SK-N-SH (cell line): Measurements from ENCODE around the gene PRKCH. TPM values are rescaled to one million over a fixed set of nuclear protein-coding genes. Genes with fewer than 3 reads are reported as not detected.

ENCODE experiments used
- CTCF ChIA-PET: fragments of 300-600, 350-600 bp; formaldehyde crosslinking; extraction: SDS; loops from one replicate; lab custom pipeline; 2021; lab: Yijun Ruan, JAX
- POLR2A ChIA-PET: fragments of 350-600 bp; sonication (Branson Sonifier 250); formaldehyde crosslinking; extraction: SDS; loops from one replicate; lab custom pipeline; 2020; ENCODE audit warnings: antibody characterized with exemption, inconsistent platforms; lab: Yijun Ruan, JAX
- DNase-seq: peaks from one replicate; pipeline ENCODE4 v3.0.0; 2012
- H2AFZ ChIP-seq: fragments of 200-600 bp; sonication (generic); 2 replicates; pipeline ENCODE4 v1.8.1; 2016; ENCODE audit warnings: antibody characterized with exemption, mild to moderate bottlenecking, low read depth
- H3F3A ChIP-seq: fragments of 200-600 bp; sonication (generic); replicated peaks from 2 replicates; pipeline ENCODE3; 2016; ENCODE audit warnings: antibody characterized with exemption, mild to moderate bottlenecking; ENCODE audit not compliant: insufficient read depth
- H3K27ac ChIP-seq, 2 experiments: fragments of 200-500 bp in 1 of 2; fragments of 200-600 bp in 1 of 2; sonication (Bioruptor generic) in 1 of 2; sonication (generic), shearing (Covaris generic) in 1 of 2; 2 replicates each; pipeline versions ENCODE4 v1.5.1 to v1.6.1; 2014 to 2016; ENCODE audit warnings: low read depth in 2 of 2, inconsistent platforms in 1 of 2, low read length in 1 of 2, mild to moderate bottlenecking in 1 of 2, mixed read lengths in 1 of 2
- H3K27me3 ChIP-seq: fragments of 200-600 bp; sonication (generic), shearing (Covaris generic); 2 replicates; pipeline ENCODE4 v1.6.1; 2016; ENCODE audit warnings: mixed run types; ENCODE audit not compliant: insufficient read depth
- H3K36me3 ChIP-seq, 2 experiments: fragments of 200-500 bp in 1 of 2; fragments of 200-600 bp in 1 of 2; sonication (Bioruptor generic) in 1 of 2; sonication (generic) in 1 of 2; replicated peaks in 1 of 2; 2 replicates each; pipeline versions ENCODE3 to v1.5.1; 2014 to 2016; ENCODE audit warnings: low read length in 1 of 2, mild to moderate bottlenecking in 1 of 2; ENCODE audit not compliant: insufficient read depth in 2 of 2, control insufficient read depth in 1 of 2
- H3K4me1 ChIP-seq, 2 experiments: fragments of 200-500 bp in 1 of 2; fragments of 200-600 bp in 1 of 2; sonication (Bioruptor generic) in 1 of 2; sonication (generic), shearing (Covaris generic) in 1 of 2; 2 replicates each; pipeline versions ENCODE4 v1.5.1 to v1.6.1; 2014 to 2016; ENCODE audit warnings: low read depth in 1 of 2, low read length in 1 of 2, mixed run types in 1 of 2; ENCODE audit not compliant: insufficient read depth in 2 of 2, control insufficient read depth in 1 of 2
- H3K4me2 ChIP-seq: fragments of 200-600 bp; sonication (generic), shearing (Covaris generic); 2 replicates; pipeline ENCODE4 v1.6.1; 2017; ENCODE audit warnings: mixed run types
- H3K4me3 ChIP-seq, 2 experiments: fragments of 200-500 bp in 1 of 2; fragments of 200-600 bp in 1 of 2; sonication (Bioruptor generic) in 1 of 2; sonication (generic), shearing (Covaris generic) in 1 of 2; 2 replicates each; pipeline versions ENCODE4 v1.5.1 to v1.8.1; 2014 to 2016; ENCODE audit warnings: low read depth in 2 of 2, inconsistent platforms in 1 of 2, low read length in 1 of 2, mild to moderate bottlenecking in 1 of 2, mixed read lengths in 1 of 2, moderate library complexity in 1 of 2
- H3K79me2 ChIP-seq: fragments of 200-600 bp; sonication (generic); 2 replicates; pipeline ENCODE4 v1.8.1; 2017; ENCODE audit warnings: mild to moderate bottlenecking; ENCODE audit not compliant: insufficient read depth
- H3K9ac ChIP-seq: fragments of 200-600 bp; sonication (generic); 2 replicates; pipeline ENCODE4 v1.6.1; 2017; ENCODE audit warnings: mixed run types
- H3K9me2 ChIP-seq: fragments of 200-600 bp; sonication (generic); 2 replicates; pipeline ENCODE4 v1.6.1; 2017; ENCODE audit warnings: mixed run types
- H3K9me3 ChIP-seq: fragments of 200-600 bp; sonication (generic); 2 replicates; pipeline ENCODE4 v1.6.1; 2017; ENCODE audit warnings: mixed run types, mild to moderate bottlenecking, moderate library complexity
- H4K20me1 ChIP-seq: fragments of 200-600 bp; sonication (generic); 2 replicates; pipeline ENCODE4 v1.6.1; 2017; ENCODE audit warnings: mild to moderate bottlenecking, mixed run types; ENCODE audit not compliant: insufficient read depth
- FOSL2 ChIP-seq: IDR thresholded peaks from 2 replicates; pipeline ENCODE4 v1.4.0; 2012; ENCODE audit warnings: low read depth, mild to moderate bottlenecking, moderate library complexity, borderline replicate concordance
- GATA2 ChIP-seq: sonication (generic); formaldehyde crosslinking; IDR thresholded peaks from 2 replicates; pipeline ENCODE4 v1.5.0; 2020; ENCODE audit warnings: mild to moderate bottlenecking, missing genetic modification reagents
- NRF1 ChIP-seq: IDR thresholded peaks from 2 replicates; pipeline ENCODE4 v1.6.1; 2012; ENCODE audit warnings: low read depth, mild to moderate bottlenecking, low read length
- POLR2AphosphoS5 ChIP-seq: IDR thresholded peaks from 2 replicates; pipeline ENCODE4 v1.6.1; 2012; ENCODE audit warnings: low read depth, low read length
- RAD21 ChIP-seq: IDR thresholded peaks from 2 replicates; pipeline ENCODE4 v1.6.1; 2012; ENCODE audit warnings: mild to moderate bottlenecking, low read length
- SIN3A ChIP-seq: IDR thresholded peaks from 2 replicates; pipeline ENCODE4 v1.6.1; 2012; ENCODE audit warnings: low read depth, mild to moderate bottlenecking, low read length, moderate library complexity, borderline replicate concordance
- TAF1 ChIP-seq: IDR thresholded peaks from 2 replicates; pipeline ENCODE4 v1.6.1; 2012; ENCODE audit warnings: low read depth, mild to moderate bottlenecking, low read length, moderate library complexity, borderline replicate concordance
- TEAD4 ChIP-seq: IDR thresholded peaks from 2 replicates; pipeline ENCODE4 v1.4.0; 2012; ENCODE audit warnings: mild to moderate bottlenecking, borderline replicate concordance; ENCODE audit not compliant: insufficient read depth
- WGBS: methylation state at CpG from one replicate; pipeline ENCODE4 v1.1.6; 2017; ENCODE audit warnings: low lambda C conversion rate; 5-methylcytosine and 5-hydroxymethylcytosine counted together
- polyA plus RNA-seq, 3 experiments: library from polyadenylated mRNA; depleted of rRNA; stranded (reverse); fragments of >200 nt; gene quantifications; 2 replicates each; pipeline ENCODE4 v1.2.3, GENCODE V29; 2012
- TF ChIP-seq, protein P1 (sequence below): IDR thresholded peaks from 2 replicates; pipeline ENCODE4 v1.4.0; 2012; ENCODE audit warnings: low read depth, borderline replicate concordance
- TF ChIP-seq, protein P2 (sequence below): fragments of 150-350 bp; IDR thresholded peaks from 2 replicates; pipeline ENCODE4 v1.6.1; 2017; ENCODE audit warnings: antibody characterized with exemption, low read length, low read depth, borderline replicate concordance
- TF ChIP-seq, protein P3 (sequence below): IDR thresholded peaks from 2 replicates; pipeline ENCODE4 v1.4.0; 2012; ENCODE audit warnings: low read depth
- TF ChIP-seq, protein P4 (sequence below): IDR thresholded peaks from 2 replicates; pipeline ENCODE4; 2012
- TF ChIP-seq, protein P5 (sequence below): fragments of 150-350 bp; IDR thresholded peaks from 2 replicates; pipeline ENCODE4 v1.6.1; 2016; ENCODE audit warnings: mild to moderate bottlenecking, low read depth, low read length
- TF ChIP-seq, protein P6 (sequence below): fragments of 200-600 bp; sonication (generic); IDR thresholded peaks from 2 replicates; pipeline ENCODE4 v1.6.1; 2017; ENCODE audit warnings: antibody characterized with exemption, mild to moderate bottlenecking, moderate library complexity

The PRKCH gene
- polyA plus RNA-seq, 1 of the 3 experiments (the other 2 are of a cell fraction) = 4.2 TPM

DNA sequence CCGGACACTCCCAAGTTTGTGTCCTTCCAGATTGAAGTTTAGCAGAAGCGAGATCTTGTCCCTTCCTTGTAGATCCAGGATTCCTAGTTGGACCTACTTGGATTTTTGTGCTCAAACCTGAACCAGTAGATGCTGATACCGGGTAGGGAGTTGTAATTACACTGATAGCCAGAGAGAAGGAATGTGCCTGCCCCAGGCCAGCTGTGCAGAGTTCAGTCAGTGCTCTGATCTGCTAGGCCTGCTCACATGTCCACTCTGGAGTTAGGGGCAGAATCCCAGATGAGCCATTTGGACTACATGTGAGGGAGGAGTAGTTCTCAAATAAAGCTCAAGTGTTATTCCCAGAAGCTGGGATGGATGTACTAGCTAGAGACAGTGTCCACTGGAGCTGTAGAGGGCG, 65.7 kb downstream of the PRKCH start (continued):
- TF ChIP-seq, protein P1, sequence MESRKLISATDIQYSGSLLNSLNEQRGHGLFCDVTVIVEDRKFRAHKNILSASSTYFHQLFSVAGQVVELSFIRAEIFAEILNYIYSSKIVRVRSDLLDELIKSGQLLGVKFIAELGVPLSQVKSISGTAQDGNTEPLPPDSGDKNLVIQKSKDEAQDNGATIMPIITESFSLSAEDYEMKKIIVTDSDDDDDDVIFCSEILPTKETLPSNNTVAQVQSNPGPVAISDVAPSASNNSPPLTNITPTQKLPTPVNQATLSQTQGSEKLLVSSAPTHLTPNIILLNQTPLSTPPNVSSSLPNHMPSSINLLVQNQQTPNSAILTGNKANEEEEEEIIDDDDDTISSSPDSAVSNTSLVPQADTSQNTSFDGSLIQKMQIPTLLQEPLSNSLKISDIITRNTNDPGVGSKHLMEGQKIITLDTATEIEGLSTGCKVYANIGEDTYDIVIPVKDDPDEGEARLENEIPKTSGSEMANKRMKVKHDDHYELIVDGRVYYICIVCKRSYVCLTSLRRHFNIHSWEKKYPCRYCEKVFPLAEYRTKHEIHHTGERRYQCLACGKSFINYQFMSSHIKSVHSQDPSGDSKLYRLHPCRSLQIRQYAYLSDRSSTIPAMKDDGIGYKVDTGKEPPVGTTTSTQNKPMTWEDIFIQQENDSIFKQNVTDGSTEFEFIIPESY = no peak
- TF ChIP-seq, protein P2, sequence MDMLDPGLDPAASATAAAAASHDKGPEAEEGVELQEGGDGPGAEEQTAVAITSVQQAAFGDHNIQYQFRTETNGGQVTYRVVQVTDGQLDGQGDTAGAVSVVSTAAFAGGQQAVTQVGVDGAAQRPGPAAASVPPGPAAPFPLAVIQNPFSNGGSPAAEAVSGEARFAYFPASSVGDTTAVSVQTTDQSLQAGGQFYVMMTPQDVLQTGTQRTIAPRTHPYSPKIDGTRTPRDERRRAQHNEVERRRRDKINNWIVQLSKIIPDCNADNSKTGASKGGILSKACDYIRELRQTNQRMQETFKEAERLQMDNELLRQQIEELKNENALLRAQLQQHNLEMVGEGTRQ = no peak
- TF ChIP-seq FOSL2 (no peak), SIN3A (no peak), GATA2 (CRISPR knock-in tag) (no peak)
- TF ChIP-seq, protein P3, sequence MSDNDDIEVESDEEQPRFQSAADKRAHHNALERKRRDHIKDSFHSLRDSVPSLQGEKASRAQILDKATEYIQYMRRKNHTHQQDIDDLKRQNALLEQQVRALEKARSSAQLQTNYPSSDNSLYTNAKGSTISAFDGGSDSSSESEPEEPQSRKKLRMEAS = no peak
- TF ChIP-seq, protein P4, sequence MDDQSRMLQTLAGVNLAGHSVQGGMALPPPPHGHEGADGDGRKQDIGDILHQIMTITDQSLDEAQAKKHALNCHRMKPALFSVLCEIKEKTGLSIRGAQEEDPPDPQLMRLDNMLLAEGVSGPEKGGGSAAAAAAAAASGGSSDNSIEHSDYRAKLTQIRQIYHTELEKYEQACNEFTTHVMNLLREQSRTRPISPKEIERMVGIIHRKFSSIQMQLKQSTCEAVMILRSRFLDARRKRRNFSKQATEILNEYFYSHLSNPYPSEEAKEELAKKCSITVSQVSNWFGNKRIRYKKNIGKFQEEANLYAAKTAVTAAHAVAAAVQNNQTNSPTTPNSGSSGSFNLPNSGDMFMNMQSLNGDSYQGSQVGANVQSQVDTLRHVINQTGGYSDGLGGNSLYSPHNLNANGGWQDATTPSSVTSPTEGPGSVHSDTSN = no peak

DNA sequence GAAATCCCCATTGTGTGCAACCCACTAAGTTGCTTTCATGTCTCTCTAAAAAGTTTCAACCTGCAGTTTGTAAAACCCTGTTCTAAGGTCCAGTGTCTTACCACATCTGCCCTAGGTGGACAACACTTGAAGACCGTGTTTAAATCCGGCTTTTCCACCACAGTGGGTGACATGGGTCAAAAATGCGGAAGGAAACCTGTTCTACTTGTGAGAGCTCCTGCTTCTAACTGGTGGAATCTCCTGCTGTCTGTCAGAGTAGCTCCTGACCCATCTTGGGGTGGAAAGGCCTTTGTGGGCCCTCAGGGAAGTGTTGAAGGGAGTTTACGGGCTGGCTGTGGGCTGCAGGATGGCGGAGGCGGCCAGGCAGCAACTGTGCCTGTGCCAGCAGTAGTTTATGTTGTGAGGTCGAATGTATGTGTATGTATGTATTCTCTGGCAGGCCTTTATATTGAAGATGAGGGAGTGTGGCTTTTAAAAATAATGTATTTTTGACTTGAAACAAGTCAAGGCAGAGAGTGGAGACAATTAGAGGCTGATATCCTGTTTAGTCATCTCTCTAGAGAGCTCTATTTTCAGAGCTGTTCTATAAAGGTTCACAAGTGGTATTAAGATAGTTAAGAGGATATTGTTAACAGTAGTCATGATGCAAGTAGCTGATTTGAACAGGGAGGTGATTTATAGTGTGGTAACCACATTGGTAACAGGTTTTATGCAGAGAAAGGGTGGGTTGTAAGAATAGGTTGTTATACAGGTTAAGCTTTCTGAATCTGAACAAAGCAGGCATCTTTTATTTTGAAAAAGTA, 67.0 kb downstream of the PRKCH start:
- Histone ChIP-seq H3K9me3 (no peaks in the 10 kb centered on the region), H3K27me3 (no peaks in the 10 kb centered on the region), H3K9me2 (no peaks in the 10 kb centered on the region), H4K20me1 (no peaks in the 10 kb centered on the region), H3K4me3 (no peak overlapping the region), H2AFZ (peak overlapping the region; percentile 48; the same call in 1 of the 2 replicates), H3K36me3 (no peaks in the 10 kb centered on the region), H3K4me1 (peaks cover 0 to 12% of the 10 kb centered on the region in 2 experiments; a peak in 1 of 4 replicates), H3K9ac (no peak overlapping the region), H3K27ac (peak overlapping the region in 1 of 2 experiments; percentile 50; a peak in 2 of 4 replicates), H3K4me2 (no peak overlapping the region), H3F3A (no peaks in the 10 kb centered on the region), H3K79me2 (no peaks in the 10 kb centered on the region)
- TF ChIP-seq TAF1 (no peak), RAD21 (no peak), TEAD4 (no peak), NRF1 (no peak), POLR2AphosphoS5 (no peak)
- TF ChIP-seq, protein P4 = no peak
- TF ChIP-seq, protein P5, sequence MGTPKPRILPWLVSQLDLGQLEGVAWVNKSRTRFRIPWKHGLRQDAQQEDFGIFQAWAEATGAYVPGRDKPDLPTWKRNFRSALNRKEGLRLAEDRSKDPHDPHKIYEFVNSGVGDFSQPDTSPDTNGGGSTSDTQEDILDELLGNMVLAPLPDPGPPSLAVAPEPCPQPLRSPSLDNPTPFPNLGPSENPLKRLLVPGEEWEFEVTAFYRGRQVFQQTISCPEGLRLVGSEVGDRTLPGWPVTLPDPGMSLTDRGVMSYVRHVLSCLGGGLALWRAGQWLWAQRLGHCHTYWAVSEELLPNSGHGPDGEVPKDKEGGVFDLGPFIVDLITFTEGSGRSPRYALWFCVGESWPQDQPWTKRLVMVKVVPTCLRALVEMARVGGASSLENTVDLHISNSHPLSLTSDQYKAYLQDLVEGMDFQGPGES = no peak
- TF ChIP-seq, protein P6, sequence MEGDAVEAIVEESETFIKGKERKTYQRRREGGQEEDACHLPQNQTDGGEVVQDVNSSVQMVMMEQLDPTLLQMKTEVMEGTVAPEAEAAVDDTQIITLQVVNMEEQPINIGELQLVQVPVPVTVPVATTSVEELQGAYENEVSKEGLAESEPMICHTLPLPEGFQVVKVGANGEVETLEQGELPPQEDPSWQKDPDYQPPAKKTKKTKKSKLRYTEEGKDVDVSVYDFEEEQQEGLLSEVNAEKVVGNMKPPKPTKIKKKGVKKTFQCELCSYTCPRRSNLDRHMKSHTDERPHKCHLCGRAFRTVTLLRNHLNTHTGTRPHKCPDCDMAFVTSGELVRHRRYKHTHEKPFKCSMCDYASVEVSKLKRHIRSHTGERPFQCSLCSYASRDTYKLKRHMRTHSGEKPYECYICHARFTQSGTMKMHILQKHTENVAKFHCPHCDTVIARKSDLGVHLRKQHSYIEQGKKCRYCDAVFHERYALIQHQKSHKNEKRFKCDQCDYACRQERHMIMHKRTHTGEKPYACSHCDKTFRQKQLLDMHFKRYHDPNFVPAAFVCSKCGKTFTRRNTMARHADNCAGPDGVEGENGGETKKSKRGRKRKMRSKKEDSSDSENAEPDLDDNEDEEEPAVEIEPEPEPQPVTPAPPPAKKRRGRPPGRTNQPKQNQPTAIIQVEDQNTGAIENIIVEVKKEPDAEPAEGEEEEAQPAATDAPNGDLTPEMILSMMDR = no peak
- DNase-seq = no peak
- WGBS = 94% methylated on average over 7 of the region's 7 CpGs
- ChIA-PET POLR2A (no interaction called here), CTCF (no interaction called here)
